Right renal pelvis (tissue), 4 donors: ENCODE measurements around the gene MED27. TPM values are rescaled to one million over a fixed set of nuclear protein-coding genes. Genes with fewer than 3 reads are reported as not detected.

Source experiments
- DNase-seq, 4 donors: peaks; one replicate each; pipeline ENCODE4 v3.0.0-alpha.2; 2013; ENCODE audit warnings: low read depth in 4 of 4, low spot score in 3 of 4, missing footprints in 1 of 4
- polyA plus RNA-seq, 4 donors: library from polyadenylated mRNA; unstranded; fragments of 120-200 nt; gene quantifications; one replicate each; pipeline ENCODE4 v1.2.1, GENCODE V29; 2013; ENCODE audit not compliant: insufficient read length in 4 of 4

Gene MED27
- polyA plus RNA-seq, 4 donors, result 21.9 to 22.3 (median 22.2) TPM

DNA sequence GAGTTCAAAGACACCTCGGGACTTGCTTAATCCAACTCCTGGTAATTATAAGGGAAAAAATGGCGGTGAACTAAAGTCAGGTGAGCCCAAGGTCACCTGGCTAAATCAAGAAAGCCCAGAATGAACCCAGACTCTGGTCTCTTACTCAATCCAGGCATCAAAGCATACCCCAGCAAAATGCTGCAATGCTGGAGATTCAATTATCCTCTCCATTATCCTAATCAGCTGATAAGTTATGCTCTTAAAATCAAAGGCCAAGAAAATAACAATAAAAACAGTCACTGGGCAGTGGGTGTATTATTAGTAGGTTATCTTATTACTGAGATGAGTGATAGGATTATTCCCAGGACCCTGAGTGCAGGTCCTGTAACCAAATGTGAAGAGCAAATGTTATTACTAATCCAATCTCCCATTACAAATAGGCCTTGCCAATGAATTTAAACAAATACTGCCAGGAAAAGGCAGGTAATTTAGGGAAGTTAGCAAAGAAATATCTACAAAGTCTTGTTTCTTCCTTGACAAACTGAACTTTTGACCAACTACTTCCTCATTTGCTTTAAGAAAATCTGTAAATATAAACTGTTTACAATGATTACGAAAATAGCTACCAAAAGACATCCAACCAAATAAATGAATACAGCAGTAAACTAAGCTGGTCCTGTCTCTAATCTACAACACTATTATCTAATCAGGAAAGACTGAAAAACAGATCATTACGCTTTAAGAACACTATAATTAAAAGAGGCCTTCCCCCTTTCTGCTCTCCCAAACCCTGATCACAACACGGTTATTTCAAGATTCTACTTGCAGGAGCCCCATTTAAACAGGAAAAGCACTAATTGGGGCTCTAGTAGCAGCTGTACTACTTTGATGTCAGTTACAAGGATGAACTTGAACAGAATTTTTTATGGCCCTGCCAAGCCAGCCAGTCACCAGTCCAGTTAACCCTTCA, 103.2 kb downstream of the MED27 start:
- no peak for DNase-seq

DNA sequence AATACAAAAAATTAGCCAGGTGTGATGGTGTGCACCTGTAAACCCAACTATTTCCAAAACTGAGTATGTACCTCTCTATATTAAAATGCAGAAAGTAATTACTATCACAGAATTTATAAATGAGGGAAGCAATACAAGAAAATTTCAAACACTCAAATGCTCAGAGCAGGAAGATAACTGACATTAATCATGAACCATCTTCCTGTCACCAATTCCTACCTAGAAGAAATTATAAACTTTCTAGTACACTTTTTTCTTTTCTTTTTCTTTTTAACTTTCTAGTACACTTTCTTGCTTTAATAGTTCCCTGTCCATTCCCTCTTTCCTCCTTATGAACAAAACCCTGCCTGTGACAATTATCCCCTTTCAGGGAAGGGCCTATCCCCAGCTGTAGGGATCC, 106.8 kb downstream of the MED27 start:
- DNase-seq, result no peak

DNA sequence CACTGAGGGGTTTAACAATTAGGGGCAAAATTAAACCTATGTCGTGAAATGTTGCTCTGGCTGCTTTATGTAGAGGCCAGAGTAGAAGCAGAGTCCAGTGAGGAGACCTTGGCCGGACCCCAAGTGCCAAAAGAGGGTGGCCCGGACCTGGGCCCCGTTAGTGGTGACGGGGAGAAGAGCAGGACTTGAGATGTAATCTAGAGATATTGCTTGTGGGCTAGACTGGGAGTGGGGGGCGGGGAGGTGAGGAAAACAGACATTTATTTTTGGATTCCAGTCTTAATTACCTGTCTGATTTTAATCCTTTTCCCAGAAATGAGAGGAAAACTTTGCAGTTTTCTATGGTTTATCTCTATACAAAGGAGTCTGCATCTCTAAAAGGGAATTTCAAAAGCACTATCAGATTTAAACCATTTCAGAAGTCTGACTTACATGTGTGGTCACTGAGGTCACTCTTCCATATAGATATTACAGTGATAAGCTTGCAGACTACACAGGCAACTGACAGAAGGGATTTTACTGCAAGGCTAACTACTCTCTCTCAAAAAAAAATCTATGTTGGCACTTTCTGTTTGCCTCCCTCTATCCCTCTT, 108.1 kb downstream of the MED27 start:
- no peak for DNase-seq

DNA sequence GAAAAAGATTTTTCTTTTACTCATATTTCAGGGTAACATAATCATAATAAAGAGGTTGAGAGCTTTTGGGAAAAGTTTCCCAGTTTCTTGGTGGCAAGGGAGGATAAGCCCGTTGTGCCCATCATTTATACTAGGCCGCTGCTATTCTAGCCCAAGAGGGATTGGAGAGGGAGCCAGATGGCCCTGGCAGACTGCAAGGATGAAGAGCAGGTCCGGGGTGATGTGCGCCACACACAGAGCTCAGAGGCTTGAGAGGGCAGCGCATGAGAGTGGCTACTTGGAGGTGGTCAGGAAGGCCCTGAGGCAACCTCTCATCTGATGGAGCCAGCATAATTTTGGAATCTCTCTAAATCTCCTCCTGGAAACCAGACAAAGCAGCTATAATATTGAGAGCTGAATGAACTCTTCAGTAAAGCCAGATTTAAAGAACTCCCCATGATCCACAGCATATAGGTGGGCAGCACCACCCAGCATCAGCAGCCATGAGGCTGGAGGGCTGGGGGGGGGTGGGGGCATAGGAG, 110.1 kb downstream of the MED27 start:
- no peak for DNase-seq

DNA sequence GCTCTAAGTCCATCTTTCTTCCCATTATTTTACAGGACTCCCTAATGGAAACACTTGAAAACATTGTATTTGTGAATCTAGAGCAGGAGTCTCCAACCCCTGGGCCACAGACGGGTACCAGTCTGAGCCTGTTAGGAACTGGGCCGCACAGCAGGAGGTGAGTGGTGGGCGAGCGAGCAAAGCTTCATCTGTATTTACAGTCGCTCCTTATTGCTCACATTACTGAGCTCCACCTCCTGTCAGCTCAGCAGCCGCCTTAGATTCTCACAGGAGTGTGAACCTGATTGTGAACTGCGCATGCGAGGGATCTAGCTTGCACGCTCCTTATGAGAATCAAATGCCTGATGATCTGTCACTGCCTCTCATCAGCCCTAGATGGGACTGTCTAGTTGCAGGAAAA, 111.0 kb downstream of the MED27 start:
- no peak for DNase-seq

DNA sequence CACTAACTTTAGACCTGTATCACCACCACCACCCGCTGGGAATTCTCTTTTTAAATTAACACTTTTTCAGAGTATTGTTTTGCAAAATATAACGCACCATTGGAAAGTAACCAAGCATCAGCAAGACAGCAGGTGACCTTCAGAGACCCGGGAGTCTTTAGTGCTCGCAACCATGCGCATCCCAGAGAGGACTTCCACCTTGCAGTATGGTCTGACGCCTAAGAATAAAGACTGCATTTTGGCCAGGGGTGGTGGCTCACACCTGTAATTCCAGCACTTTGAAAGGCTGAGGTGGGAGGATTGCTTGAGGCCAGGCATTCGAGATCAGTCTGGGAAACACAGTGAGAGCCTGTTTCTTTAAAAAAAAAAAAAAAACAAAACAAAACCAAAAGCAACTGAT, 113.8 kb downstream of the MED27 start:
- DNase-seq, result no peak

DNA sequence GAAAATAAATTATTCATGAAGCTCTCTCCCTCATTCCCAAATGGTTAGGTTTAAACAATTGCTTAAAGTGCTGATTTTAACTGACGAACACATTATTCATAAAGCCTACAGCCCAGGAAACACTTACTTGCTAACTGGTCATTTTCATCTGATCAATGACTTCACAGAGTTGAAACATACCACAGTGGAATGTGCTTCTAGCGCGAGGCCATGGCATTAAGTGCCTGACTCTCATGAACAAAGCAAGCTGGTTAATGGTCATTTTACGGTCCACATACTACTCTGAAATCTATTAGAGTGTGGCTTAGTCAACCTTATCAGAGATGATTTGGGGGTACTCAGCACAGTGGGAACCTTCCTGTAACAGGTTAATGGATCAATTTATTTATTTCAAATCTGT, 114.6 kb downstream of the MED27 start:
- no peak for DNase-seq

DNA sequence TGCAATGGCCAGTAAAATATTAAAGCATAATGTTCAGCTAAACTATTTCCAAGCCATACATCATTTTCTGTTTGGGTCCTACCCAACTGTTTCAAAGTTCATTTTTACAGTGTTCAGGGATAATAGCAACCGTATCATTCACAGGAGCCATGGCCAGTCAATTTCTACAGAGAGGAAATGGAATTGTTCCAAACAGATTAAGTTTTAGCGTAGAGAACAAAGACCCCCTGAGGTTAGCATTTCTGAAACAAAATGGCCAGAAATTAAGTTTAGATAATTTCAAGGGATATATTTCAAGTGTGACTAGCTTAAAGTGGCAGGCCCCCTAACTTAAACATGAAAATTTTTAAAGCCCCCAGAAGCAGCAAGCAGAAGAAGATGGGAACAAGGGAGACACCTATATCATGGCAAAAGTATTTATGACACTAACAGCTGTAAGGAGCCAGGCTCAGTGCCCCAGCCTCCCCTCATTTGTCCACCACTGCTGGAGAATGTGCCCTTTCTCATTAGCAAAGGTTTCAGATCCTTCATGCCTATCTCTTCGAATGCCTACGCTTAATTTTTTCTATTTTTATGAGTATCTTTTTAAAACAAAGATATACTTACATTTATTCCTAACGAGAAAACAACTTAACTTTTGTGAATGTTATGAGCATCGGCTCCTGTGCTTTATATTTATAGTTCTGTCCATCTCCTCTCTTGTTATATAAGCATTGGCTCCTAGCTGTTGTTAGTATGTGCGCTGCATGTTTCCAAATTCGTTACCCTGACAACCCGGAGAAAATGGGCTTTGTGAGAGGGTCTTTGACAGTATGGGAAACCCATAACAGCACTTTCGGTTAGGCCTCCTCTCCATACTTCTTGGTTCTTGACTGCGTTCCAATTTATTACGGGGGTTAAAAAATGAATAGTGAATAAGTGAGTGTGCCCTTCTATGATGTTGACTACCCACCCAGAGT, 116.3 kb downstream of the MED27 start:
- no peak for DNase-seq

DNA sequence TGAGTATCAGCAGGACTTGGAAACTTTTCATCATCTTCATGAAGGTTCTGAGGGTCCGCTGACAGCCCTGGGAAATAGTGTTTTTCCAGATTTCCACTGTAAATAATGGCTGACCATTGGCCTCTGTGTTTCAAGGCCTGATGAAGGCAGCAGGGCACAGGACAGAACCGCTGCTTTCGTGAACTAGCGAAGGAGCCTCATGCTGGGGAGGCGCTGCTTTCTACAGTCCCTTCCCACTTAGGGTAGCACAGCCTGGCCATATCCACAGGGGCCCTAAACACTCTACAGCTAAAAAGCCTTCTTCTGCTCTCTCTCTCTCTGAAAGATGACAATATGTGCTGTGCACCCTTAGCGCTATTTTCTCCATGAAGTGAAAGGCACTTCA, 118.2 kb downstream of the MED27 start:
- no peak for DNase-seq

DNA sequence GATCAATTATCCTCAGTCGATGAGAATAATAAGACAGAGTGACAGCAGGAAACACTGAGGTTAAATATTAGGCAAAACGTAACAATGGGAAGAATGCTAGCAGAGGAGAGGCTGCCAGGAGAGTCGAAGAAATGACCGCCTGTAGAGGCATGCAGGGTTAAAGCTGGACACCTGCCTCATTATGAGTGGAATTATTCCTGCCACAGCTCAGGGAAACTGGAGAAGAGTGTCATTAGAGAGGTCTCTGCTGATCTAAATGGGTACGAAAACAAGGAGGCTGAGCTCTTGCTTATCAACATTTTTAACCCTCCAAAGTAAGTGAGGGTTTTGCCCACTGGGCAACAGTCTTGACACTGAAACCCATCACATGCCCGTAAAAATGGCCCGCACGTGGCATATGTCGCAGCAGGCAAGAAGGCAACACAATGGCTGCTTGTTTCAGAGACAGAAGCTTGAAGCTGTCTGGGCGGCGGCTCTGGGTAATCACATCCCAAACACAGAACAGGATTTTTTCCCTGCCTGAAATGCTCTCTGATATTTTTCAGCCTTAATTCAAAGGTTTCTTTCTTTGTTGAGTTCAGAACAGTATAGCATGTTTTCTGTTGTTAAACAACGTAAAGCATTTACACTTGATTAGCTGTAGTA, 118.7 kb downstream of the MED27 start:
- DNase-seq, result no peak

DNA sequence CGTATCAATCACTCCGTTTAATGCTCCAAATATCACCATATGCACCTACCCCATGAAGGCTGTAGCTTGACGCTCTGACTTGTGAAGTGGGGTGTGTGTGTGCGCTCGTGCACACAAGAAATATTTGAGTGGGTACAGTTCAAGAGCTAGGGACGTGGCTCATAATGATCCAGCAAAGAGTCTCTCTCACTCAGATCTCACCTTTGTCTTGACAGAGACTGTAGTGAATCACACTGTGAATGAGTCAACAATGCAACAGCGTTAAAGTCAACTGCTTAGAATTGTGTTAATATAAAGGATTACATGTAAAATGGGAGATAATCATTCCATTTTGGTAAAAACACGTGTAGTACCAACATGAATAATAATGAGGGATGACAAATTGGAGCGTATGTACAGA, 119.4 kb downstream of the MED27 start:
- DNase-seq, result no peak

DNA sequence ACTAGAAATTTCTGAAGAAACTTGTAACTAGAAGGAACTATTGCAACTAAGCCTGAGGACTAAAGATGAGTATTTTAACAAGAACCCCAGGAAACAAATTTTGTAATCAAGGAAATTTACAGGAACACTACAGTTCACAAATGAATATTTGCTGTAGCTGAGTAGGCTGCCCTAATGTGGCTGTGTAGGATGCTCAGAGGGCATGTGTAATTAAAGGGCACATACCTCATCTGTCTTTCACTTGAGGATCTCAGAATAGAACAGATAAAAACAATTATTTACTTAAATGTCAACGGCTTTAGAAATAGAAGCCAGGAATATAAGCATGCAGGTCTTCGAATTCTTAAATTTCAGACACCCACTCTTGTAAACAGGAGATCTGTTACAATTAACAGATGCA, 119.8 kb downstream of the MED27 start:
- no peak for DNase-seq

DNA sequence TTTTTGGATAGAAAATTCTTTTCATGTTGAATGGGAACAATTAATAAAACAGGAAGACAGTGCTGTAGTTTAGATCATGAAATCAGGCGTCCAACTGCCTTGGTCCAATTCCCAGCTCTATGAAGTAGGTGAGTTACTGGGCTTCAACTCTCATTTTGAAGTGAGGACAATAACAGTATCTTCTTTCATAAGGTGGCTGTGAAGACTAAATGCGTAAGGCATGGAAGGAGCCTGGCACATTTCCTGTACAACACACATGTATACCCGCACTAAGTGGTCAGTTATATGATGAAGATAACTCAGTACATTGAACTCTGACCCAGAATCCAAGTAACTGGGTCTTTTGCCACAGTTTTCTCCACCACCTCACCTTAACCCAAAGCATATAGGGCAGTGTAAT, 120.6 kb downstream of the MED27 start:
- no peak for DNase-seq

DNA sequence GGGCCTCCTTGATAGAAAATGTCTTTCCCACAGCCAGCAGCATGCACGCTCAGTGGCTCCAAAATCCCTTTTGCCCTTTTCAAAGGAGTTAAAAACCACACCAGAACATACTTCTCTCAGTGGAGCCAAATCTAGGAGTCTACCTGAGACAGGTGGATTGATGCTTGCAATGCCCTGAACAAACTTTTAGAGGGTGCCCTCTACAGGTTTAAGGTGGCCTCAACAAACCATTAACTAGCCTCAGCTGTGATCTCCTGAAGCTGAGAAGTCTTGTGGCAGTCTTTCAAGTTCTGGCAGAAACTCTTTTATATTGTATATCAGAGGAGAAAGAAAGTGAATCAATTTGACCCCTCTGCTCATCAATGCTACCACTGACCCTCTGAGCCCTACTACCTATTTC, 125.4 kb downstream of the MED27 start:
- DNase-seq, result no peak

DNA sequence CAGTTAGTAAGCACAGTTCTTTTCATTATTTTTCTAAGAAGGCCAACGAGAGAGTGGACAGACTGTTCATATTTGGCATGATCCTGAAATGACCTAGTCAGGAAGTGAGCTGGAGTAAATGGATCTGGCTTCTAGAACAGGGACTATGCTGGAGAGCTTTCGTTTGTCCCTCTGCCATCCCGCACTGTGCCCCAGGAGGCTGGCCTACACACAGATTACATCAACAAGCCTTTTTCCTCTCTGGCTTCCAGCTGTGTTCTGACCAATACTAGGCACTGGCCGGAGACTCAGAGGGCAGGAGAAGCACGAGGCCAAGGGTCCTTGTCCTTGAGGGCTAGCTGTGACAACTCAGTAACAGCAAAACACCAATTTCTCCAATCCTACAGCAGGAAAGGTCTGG, 127.8 kb downstream of the MED27 start:
- DNase-seq, result no peak

DNA sequence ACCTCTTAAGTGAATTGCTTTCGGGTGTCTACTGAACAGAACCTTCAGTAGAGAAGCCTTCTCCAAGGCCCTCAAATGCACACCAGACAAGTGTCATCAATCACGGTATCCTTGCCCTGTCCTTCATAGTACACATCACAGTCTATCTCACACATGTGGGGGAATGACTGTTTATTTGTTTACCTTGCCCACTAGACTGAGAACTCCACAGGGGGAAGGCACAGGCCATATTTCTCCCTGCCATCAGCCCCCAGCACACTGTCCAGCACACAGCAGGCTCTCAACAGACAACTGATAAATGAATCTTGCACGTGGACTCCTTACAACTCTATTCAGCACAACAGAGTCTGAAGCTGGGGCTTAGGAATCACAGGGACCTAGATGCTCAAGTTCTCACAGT, 128.5 kb downstream of the MED27 start:
- no peak for DNase-seq

DNA sequence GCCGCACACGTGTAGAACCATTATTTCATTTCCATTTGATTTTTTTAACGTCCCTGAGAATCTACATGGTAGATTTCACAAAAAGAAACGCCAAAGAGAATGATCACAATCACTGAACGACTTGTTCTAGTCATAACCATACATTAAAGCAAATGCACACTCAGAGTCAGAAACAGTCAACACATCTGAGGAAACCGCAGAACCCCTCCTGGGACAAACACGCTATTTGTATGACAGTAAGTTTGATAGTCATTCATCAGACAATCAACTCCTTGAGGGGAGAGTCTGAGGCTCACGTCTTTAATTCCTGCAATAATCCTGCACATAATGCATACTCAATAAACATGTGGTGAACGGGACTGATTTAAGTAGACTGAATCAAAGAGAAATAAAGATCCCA, 129.2 kb downstream of the MED27 start:
- no peak for DNase-seq

DNA sequence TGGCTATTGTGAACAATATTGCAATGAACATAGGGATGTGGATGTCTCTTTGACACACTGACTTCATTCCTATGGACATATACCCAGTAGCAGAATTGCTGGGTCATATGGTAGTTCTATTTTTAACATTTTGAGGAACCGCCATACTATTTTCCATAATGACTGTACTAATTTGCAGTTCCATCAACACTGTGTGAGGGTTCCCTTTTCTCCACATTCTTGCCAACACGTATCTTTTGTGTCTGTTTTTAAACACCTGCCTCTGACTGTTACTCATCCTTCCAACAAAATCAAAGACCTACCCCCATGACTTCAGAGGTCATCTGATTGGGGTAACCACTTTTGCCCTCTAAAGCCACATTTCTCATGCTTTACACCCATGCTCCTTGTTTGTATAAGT, 133.5 kb downstream of the MED27 start:
- DNase-seq, result no peak

DNA sequence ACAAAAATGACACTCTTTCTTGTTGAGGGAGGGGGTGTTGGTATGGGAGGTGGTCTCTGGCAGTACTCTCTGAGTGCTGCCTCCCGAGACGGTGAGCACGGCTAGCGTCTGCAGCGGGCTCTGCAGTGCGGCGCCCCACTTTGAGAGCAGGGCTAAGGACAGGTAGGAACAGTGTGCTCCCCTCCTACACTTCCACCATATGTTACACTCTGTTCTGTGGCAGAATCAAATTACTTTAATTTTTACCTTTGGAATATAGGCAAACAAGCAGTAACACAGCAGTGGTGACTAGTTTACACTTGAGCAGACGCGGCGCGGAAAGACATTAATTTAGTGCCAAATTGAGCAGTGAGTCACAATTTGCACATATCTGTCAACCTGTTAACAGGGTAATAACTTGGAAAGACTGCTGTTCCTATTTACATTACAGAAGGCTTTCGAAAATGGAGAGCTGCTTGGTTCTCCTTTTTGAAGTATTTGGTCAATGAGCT, 136.3 kb downstream of the MED27 start:
- DNase-seq, result no peak

DNA sequence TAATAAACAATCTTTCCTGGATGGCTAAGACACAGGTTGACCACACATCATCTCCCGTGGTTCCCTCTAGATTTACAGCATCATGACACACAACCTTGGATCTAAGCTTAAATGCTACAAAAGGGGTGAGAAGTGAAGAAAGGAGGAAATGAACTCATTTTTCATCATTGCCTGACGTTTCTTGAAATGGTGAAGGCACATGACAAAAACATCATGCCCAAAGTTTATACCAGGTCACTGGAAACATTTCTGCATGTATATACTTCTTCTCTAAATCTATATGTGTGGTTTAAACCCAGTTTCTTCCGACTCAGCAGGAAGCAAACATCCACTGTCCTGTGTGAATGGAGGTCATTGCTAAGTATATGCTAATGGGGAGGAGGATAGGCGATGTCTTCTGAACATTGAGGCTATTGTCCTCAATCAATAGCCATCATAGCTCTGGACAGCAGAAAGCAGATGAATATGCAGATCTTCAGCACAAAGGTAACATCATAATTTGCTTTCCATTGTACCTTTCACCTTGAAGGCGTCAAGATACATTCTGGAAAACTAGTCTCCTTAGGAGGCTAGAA, 137.4 kb downstream of the MED27 start:
- no peak for DNase-seq
